ENCODE data around the gene STRAP.

- TF ChIP-seq CTCF (IDR thresholded peaks at IDR 0.05; ENCODE audit: low read length) (no peak), EZH2 (IDR thresholded peaks at IDR 0.05; ENCODE audit: borderline replicate concordance, low read length) (no peak)
Observed at GRCh38 chr12:15854916-15855315, 27.3 kb upstream of the STRAP start.
